H1 (cell line): Measurements from ENCODE around the gene CHODL. TPM values are rescaled to one million over a fixed set of nuclear protein-coding genes. Genes with fewer than 3 reads are reported as not detected.

Source experiments
- CTCF ChIA-PET: fragments of 300-600 bp; sonication (Branson Sonifier 250); formaldehyde crosslinking; loops from one replicate; lab custom pipeline; 2021; ENCODE audit not compliant: partially characterized antibody; lab: Charles Lee
- POLR2A ChIA-PET: fragments of 300-600 bp; sonication (Branson Sonifier 250); formaldehyde crosslinking; loops from one replicate; lab custom pipeline; 2021; ENCODE audit warnings: inconsistent platforms; ENCODE audit not compliant: partially characterized antibody; lab: Charles Lee
- DNase-seq, 2 experiments: peaks; one replicate each; pipeline versions ENCODE4 v3.0.0 to v3.0.0-alpha.2; 2010 to 2022; ENCODE audit warnings: low spot score in 2 of 2, low read depth in 1 of 2, mixed read lengths in 1 of 2
- FAIRE-seq: peaks from 2 replicates; lab custom pipeline; 2011; peaks lifted over from hg19 to GRCh38; lab: Jason Lieb, UNC
- H2AFZ ChIP-seq: 2 replicates; pipeline ENCODE4 v1.8.1; 2012; ENCODE audit warnings: low read length, inconsistent platforms
- H2AK5ac ChIP-seq: 2 replicates; pipeline ENCODE4 v1.6.1; 2013; ENCODE audit warnings: low read depth, low read length
- H2BK120ac ChIP-seq: replicated peaks from 2 replicates; pipeline ENCODE3; 2013; ENCODE audit warnings: low read depth, low read length, inconsistent platforms
- H2BK12ac ChIP-seq: 2 replicates; pipeline ENCODE4 v1.6.1; 2013; ENCODE audit warnings: low read depth, low read length
- H2BK15ac ChIP-seq: 2 replicates; pipeline ENCODE4 v1.6.1; 2013; ENCODE audit warnings: low read length
- H2BK20ac ChIP-seq: 2 replicates; pipeline ENCODE4 v1.6.1; 2013; ENCODE audit warnings: low read length
- H2BK5ac ChIP-seq: 2 replicates; pipeline ENCODE4 v1.6.1; 2013; ENCODE audit warnings: low read depth, low read length
- H3K14ac ChIP-seq: 2 replicates; pipeline ENCODE4 v1.6.1; 2013; ENCODE audit warnings: inconsistent platforms; ENCODE audit not compliant: insufficient read length
- H3K18ac ChIP-seq: 2 replicates; pipeline ENCODE4 v1.6.1; 2013; ENCODE audit warnings: low read length; ENCODE audit errors: extremely low read depth
- H3K23ac ChIP-seq: 2 replicates; pipeline ENCODE4 v1.6.1; 2013; ENCODE audit warnings: inconsistent platforms; ENCODE audit not compliant: insufficient read length
- H3K23me2 ChIP-seq: 2 replicates; pipeline ENCODE4 v1.6.1; 2013; ENCODE audit warnings: low read depth, low read length
- H3K27ac ChIP-seq: 2 replicates; pipeline ENCODE4 v1.6.1; 2011; ENCODE audit warnings: low read depth, low read length, inconsistent platforms
- H3K27me3 ChIP-seq, 4 experiments: replicated peaks in 1 of 4; 1 replicate in 1 of 4; 2 replicates in 3 of 4; pipeline versions ENCODE4 v1.6.1 to v1.8.1; 2011 to 2013; ENCODE audit warnings: low read length in 3 of 4, mild to moderate bottlenecking in 3 of 4, inconsistent platforms in 2 of 4, mixed read lengths in 2 of 4, moderate library complexity in 1 of 4; ENCODE audit not compliant: control insufficient read depth in 3 of 4, insufficient read depth in 3 of 4; ENCODE audit errors: extremely low read depth in 1 of 4
- H3K36me3 ChIP-seq, 4 experiments: 2 replicates each; pipeline versions ENCODE4 v1.6.1 to v1.8.1; 2011 to 2013; ENCODE audit warnings: mild to moderate bottlenecking in 4 of 4, low read length in 3 of 4, moderate library complexity in 2 of 4, control low read depth in 1 of 4, inconsistent platforms in 1 of 4; ENCODE audit not compliant: insufficient read depth in 4 of 4, control insufficient read depth in 2 of 4
- H3K4ac ChIP-seq: replicated peaks from 2 replicates; pipeline ENCODE3; 2013; ENCODE audit warnings: low read length, low read depth, mixed read lengths, inconsistent platforms; ENCODE audit not compliant: insufficient read length
- H3K4me1 ChIP-seq, 4 experiments: replicated peaks in 1 of 4; 1 replicate in 1 of 4; 2 replicates in 3 of 4; pipeline versions ENCODE4 v1.6.1 to v1.8.1; 2011 to 2013; ENCODE audit warnings: low read length in 3 of 4, inconsistent platforms in 2 of 4, mixed read lengths in 1 of 4; ENCODE audit not compliant: insufficient read depth in 4 of 4, control insufficient read depth in 3 of 4
- H3K4me2 ChIP-seq, 2 experiments: 2 replicates each; pipeline versions ENCODE4 v1.6.1 to v1.8.1; 2011 to 2013; ENCODE audit warnings: low read depth in 2 of 2, low read length in 2 of 2, control low read depth in 1 of 2, inconsistent platforms in 1 of 2, mild to moderate bottlenecking in 1 of 2; ENCODE audit not compliant: insufficient read depth in 1 of 2
- H3K4me3 ChIP-seq, 4 experiments: fragments of 200-600, 300-600 bp in 1 of 4; sonication (generic), shearing (Covaris generic), sonication (Bioruptor Twin) in 1 of 4; 2 replicates each; pipeline versions ENCODE4 v1.5.1 to v1.8.1; 2011 to 2016; ENCODE audit warnings: low read length in 4 of 4, low read depth in 3 of 4, control low read depth in 2 of 4, inconsistent platforms in 2 of 4, mild to moderate bottlenecking in 2 of 4, mixed read lengths in 1 of 4, moderate library complexity in 1 of 4; ENCODE audit not compliant: insufficient read depth in 2 of 4; ENCODE audit errors: extremely low read depth in 1 of 4
- H3K56ac ChIP-seq: replicated peaks from 2 replicates; pipeline ENCODE3; 2013; ENCODE audit warnings: low read depth, mild to moderate bottlenecking, mixed read lengths, low read length, inconsistent platforms; ENCODE audit not compliant: insufficient read length
- H3K79me1 ChIP-seq: 2 replicates; pipeline ENCODE4 v1.6.1; 2013; ENCODE audit warnings: low read depth, low read length, control low read depth
- H3K79me2 ChIP-seq, 2 experiments: 2 replicates each; pipeline versions ENCODE4 v1.6.1 to v1.8.1; 2012 to 2013; ENCODE audit warnings: low read length in 2 of 2, mild to moderate bottlenecking in 2 of 2, inconsistent platforms in 1 of 2; ENCODE audit not compliant: insufficient read depth in 2 of 2, control insufficient read depth in 1 of 2
- H3K9ac ChIP-seq, 4 experiments: replicated peaks in 1 of 4; 1 replicate in 1 of 4; 2 replicates in 3 of 4; pipeline versions ENCODE4 v1.6.1 to v1.8.1; 2011 to 2013; ENCODE audit warnings: low read depth in 3 of 4, low read length in 3 of 4, control low read depth in 2 of 4, mild to moderate bottlenecking in 2 of 4, moderate library complexity in 2 of 4, inconsistent platforms in 1 of 4; ENCODE audit errors: extremely low read depth in 1 of 4
- H3K9me3 ChIP-seq, 2 experiments: 2 replicates each; pipeline versions ENCODE4 v1.6.1 to v1.8.1; 2012 to 2013; ENCODE audit warnings: mild to moderate bottlenecking in 2 of 2, moderate library complexity in 2 of 2, control low read depth in 1 of 2, inconsistent platforms in 1 of 2, low read depth in 1 of 2, low read length in 1 of 2, mixed read lengths in 1 of 2; ENCODE audit not compliant: insufficient read depth in 2 of 2
- H4K20me1 ChIP-seq, 2 experiments: replicated peaks in 1 of 2; 2 replicates each; pipeline versions ENCODE3 to v1.8.1; 2011 to 2013; ENCODE audit warnings: inconsistent platforms in 2 of 2, low read length in 2 of 2, mild to moderate bottlenecking in 1 of 2; ENCODE audit not compliant: insufficient read depth in 2 of 2, control insufficient read depth in 1 of 2
- H4K5ac ChIP-seq: 2 replicates; pipeline ENCODE4 v1.6.1; 2013; ENCODE audit warnings: low read length, low read depth, mixed read lengths, inconsistent platforms; ENCODE audit not compliant: insufficient read length
- H4K8ac ChIP-seq: 2 replicates; pipeline ENCODE4 v1.8.0; 2013; ENCODE audit warnings: mild to moderate bottlenecking, moderate library complexity, low read length, inconsistent platforms; ENCODE audit not compliant: insufficient read depth; ENCODE audit errors: extremely low read depth
- H4K91ac ChIP-seq: replicated peaks from 2 replicates; pipeline ENCODE3; 2013; ENCODE audit warnings: low read length, mixed read lengths, inconsistent platforms; ENCODE audit not compliant: insufficient read length
- ASH2L ChIP-seq: fragments of 200-600, 300-600 bp; sonication (generic); IDR thresholded peaks from one replicate; pipeline ENCODE4 v1.7.1; 2017; ENCODE audit warnings: low read length
- BRCA1 ChIP-seq: IDR thresholded peaks from 2 replicates; pipeline ENCODE4 v1.6.1; 2012; ENCODE audit warnings: low read depth, low read length, improper control_type of control experiment
- CREB1 ChIP-seq: IDR thresholded peaks from 2 replicates; pipeline ENCODE4 v1.6.1; 2012; ENCODE audit warnings: inconsistent platforms
- GTF2F1 ChIP-seq: IDR thresholded peaks from 2 replicates; pipeline ENCODE4 v1.6.1; 2012; ENCODE audit warnings: low read depth, low read length, improper control_type of control experiment, borderline replicate concordance
- HDAC6 ChIP-seq: IDR thresholded peaks from one replicate; pipeline ENCODE4 v1.7.1; 2012; ENCODE audit warnings: low read depth, mild to moderate bottlenecking, inconsistent platforms, low read length, moderate library complexity
- KDM4A ChIP-seq: IDR thresholded peaks from one replicate; pipeline ENCODE4 v1.7.1; 2012; ENCODE audit warnings: low read depth, mild to moderate bottlenecking, moderate library complexity, low read length, inconsistent platforms; ENCODE audit not compliant: severe bottlenecking
- MAX ChIP-seq: IDR thresholded peaks from 2 replicates; pipeline ENCODE4 v1.6.1; 2012; ENCODE audit warnings: inconsistent platforms
- POLR2AphosphoS5 ChIP-seq: IDR thresholded peaks from 2 replicates; pipeline ENCODE4 v1.6.1; 2011; ENCODE audit warnings: low read depth, low read length
- RAD21 ChIP-seq, 2 experiments: IDR thresholded peaks in 1 of 2; conservative IDR thresholded peaks in 1 of 2; 2 replicates each; pipeline ENCODE4 v1.6.1; 2011; ENCODE audit warnings: low read depth in 2 of 2, low read length in 2 of 2, improper control_type of control experiment in 1 of 2, inconsistent platforms in 1 of 2, mild to moderate bottlenecking in 1 of 2, moderate library complexity in 1 of 2
- SIN3A ChIP-seq, 2 experiments: IDR thresholded peaks in 1 of 2; conservative IDR thresholded peaks in 1 of 2; 2 replicates each; pipeline ENCODE4 v1.6.1; 2011 to 2012; ENCODE audit warnings: low read length in 2 of 2, improper control_type of control experiment in 1 of 2, low read depth in 1 of 2, mild to moderate bottlenecking in 1 of 2
- SUZ12 ChIP-seq: fragments of 200-600 bp; sonication (generic); IDR thresholded peaks from 2 replicates; pipeline ENCODE4 v1.6.1; 2012; ENCODE audit warnings: mild to moderate bottlenecking, inconsistent platforms, low read length, moderate library complexity, mixed read lengths
- YY1 ChIP-seq: IDR thresholded peaks from 2 replicates; pipeline ENCODE4 v1.6.1; 2011; ENCODE audit warnings: low read depth, mild to moderate bottlenecking, low read length
- WGBS, 2 experiments: shearing (Covaris generic) in 1 of 2; methylation state at CpG; one replicate each; pipeline versions ENCODE4 v1.1.6 to v1.1.7; 2013 to 2015; ENCODE audit warnings: low lambda C conversion rate in 2 of 2, mixed read lengths in 2 of 2, inconsistent platforms in 1 of 2, low coverage in 1 of 2, missing lambda C conversion rate in 1 of 2; ENCODE audit not compliant: insufficient replicate concordance in 2 of 2, insufficient coverage in 1 of 2, insufficient read length in 1 of 2; ENCODE audit errors: extremely low coverage in 1 of 2, missing lambda C conversion rate in 1 of 2; 5-methylcytosine and 5-hydroxymethylcytosine counted together
- polyA plus RNA-seq, 7 experiments: library from polyadenylated mRNA; depleted of rRNA in 3 of 7; stranded (reverse) in 5 of 7; unstranded in 2 of 7; fragments of >200 nt in 5 of 7; fragments of 200-250 nt in 2 of 7; gene quantifications; 1 replicate in 5 of 7; 2 replicates in 1 of 7; 4 replicates in 1 of 7; pipeline versions ENCODE4 v1.2.1 to v1.2.3, GENCODE V29; 2011 to 2013; ENCODE audit warnings: missing spikeins in 2 of 7, mixed read lengths in 2 of 7
- total RNA-seq: library from RNA; stranded (reverse); fragmentation: NEBNext Ultra II Directional; extraction: Animal tissue kit (Norgen Biotek cat#: 25700); gene quantifications from 2 replicates; pipeline ENCODE4 v1.2.1, GENCODE V29; 2021

CHODL gene
- total and polyA plus RNA-seq, 2 of the 8 experiments (the other 6 are each of a cell fraction or from before 2014, with no cell fraction given): 0.39 to 0.82 TPM

- Histone ChIP-seq H4K20me1 (no peaks in the 10 kb centered on the region), H3K4me2 (no peak overlapping the region), H2BK15ac (no peak overlapping the region), H3K14ac (no peak overlapping the region), H3K56ac (no peak overlapping the region), H3K36me3 (no peaks in the 10 kb centered on the region), H2AK5ac (no peak overlapping the region), H3K18ac (no peak overlapping the region), H2BK120ac (no peak overlapping the region), H4K5ac (no peak overlapping the region), H3K23ac (no peak overlapping the region), H3K27ac (no peak overlapping the region), H3K4ac (no peak overlapping the region), H4K8ac (no peak overlapping the region), H3K9me3 (no peaks in the 10 kb centered on the region), H2BK12ac (no peak overlapping the region), H2AFZ (no peak overlapping the region), H3K4me1 (no peaks in the 10 kb centered on the region), H4K91ac (no peak overlapping the region), H3K23me2 (no peaks in the 10 kb centered on the region), H3K4me3 (no peak overlapping the region), H3K79me2 (no peaks in the 10 kb centered on the region), H3K9ac (no peak overlapping the region), H3K27me3 (no peaks in the 10 kb centered on the region), H2BK5ac (no peak overlapping the region), H2BK20ac (no peak overlapping the region), H3K79me1 (no peaks in the 10 kb centered on the region)
- FAIRE-seq: no peak
- no peak for DNase-seq
- 90% methylated on average over 1 of the region's 1 CpG; no CpG with 5 or more reads in 1 of the 2 experiments for WGBS, 2 experiments
- CTCF ChIA-PET: interaction anchor here (0.7 to 2.1 kb wide), 2 partner anchors 18 to 29 kb away, joined by 3 to 9 read pairs; no protein-coding TSS in a partner anchor
- POLR2A ChIA-PET: no interaction called here
- TF ChIP-seq RAD21 (IDR thresholded peaks at IDR 0.05 in 1 of 2, conservative IDR thresholded peaks at IDR 0.05 in 1 of 2; ENCODE audit: low read depth in 2 of 2, low read length in 2 of 2) (no peak), POLR2AphosphoS5 (no peak), CREB1 (no peak), ASH2L (no peak), MAX (no peak), KDM4A (no peak), GTF2F1 (no peak), HDAC6 (no peak), YY1 (no peak), SUZ12 (no peak), BRCA1 (no peak), SIN3A (conservative IDR thresholded peaks at IDR 0.05 in 1 of 2, IDR thresholded peaks at IDR 0.05 in 1 of 2; ENCODE audit: low read depth in 1 of 2, low read length in 2 of 2) (no peak)
Observed at GRCh38 chr21:18267496-18267895, 22.9 kb downstream of the CHODL start.
